ENCODE measurements around the gene HAUS1.
A peak's percentile ranks its signal among the peaks of the same experiment; 100 is the strongest.
"Not testable (repeated sequence)": the region's sequence is repeated elsewhere in the genome, so short reads cannot be mapped to it uniquely, and the experiment has no call there.

Gene HAUS1

DNA sequence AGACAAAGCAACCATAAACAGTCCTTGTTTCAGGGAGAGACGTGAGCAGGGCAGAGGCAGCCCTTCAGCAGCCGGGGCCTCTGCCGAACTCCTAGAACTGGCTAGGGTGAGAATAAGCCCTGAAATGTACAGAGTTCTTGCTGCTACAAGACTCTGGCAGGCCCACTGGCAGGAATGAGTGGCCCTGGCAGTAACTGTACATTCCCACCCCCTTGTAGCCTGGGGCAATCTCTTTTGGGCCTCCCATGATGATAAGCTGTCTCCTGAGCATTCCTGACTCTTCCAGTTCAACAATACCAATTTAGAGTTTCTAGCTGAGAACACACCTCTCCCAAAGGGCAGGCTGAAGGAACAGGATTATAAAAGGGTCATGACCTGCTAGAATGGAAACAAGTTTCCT is 54.3 kb downstream of the HAUS1 start:
- no peak for DNase-seq (ENCODE audit: low read depth)

- no peak for DNase-seq (ENCODE audit: low read depth)
Observed at GRCh38 chr18:46160050-46160798, 56.0 kb downstream of the HAUS1 start.

- not testable (repeated sequence) for DNase-seq (ENCODE audit: low read depth)
Observed at GRCh38 chr18:46160840-46161239, 56.7 kb downstream of the HAUS1 start.

- DNase-seq (ENCODE audit: low read depth) = no peak
Observed at GRCh38 chr18:46161703-46162396, 57.7 kb downstream of the HAUS1 start.

- no peak for DNase-seq (ENCODE audit: low read depth)
Observed at GRCh38 chr18:46163091-46163490, 58.9 kb downstream of the HAUS1 start.

DNA sequence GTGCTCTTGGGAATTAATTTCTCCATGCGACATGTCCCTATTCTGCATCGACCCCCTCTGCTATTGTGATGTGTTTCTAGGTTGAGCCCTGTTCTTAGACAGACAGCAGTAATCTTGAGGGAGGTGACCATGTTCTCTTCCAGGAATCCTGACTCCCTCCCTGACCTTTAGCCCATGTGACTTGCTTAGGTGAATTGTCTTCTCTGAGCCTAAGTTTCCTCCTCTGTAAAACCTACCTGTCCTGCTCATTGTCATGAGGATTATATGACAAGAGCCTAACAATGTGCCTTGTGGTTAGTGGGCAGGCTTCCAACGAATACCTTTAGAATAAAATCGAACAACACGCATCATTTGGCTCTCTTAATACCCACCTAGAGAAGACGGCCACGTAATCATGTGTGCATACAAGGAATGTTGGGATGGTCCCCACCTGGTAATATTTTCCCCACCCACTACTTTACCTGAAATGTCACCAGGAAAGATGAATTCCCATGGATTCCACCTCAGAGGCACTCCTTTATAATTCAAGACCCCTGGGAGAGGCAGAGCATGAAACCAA is 59.8 kb downstream of the HAUS1 start:
- DNase-seq (ENCODE audit: low read depth) = no peak

DNA sequence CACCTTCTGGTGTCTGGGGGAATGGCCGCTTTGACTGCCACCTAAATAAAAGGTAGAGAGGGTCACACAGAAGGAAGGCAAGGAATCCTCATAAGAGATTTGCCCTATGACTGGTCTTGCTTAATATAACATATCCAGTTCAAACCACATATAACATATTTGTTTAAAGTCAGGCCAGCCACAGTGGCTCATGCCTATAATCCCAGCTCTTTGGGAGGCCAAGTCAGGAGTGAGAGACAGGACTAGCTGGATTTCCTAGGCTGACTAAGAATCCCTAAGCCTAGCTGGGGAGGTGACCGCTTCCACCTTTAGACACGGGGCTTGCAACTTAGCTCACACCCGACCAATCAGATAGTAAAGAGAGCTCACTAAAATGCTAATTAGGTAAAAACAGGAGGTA is 60.3 kb downstream of the HAUS1 start:
- not testable (repeated sequence) for DNase-seq (ENCODE audit: low read depth)

DNA sequence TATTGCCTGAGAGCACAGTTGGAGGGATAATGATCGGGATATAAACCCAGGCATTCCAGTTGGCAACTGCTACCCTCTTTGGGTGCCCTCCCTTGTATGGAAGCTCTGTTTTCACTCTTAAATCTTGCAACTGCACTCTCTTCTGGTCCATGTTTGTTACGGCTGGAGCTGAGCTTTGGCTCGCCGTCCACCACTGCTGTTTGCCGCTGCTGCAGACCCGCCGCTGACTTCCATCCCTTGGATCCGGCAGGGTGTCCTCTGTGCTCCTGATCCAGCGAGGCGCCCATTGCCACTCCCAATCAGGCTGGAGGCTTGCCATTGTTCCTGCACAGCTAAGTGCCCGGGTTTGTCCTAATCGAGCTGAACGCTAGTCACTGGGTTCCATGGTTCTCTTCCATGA is 60.7 kb downstream of the HAUS1 start:
- DNase-seq (ENCODE audit: low read depth) = no peak

DNA sequence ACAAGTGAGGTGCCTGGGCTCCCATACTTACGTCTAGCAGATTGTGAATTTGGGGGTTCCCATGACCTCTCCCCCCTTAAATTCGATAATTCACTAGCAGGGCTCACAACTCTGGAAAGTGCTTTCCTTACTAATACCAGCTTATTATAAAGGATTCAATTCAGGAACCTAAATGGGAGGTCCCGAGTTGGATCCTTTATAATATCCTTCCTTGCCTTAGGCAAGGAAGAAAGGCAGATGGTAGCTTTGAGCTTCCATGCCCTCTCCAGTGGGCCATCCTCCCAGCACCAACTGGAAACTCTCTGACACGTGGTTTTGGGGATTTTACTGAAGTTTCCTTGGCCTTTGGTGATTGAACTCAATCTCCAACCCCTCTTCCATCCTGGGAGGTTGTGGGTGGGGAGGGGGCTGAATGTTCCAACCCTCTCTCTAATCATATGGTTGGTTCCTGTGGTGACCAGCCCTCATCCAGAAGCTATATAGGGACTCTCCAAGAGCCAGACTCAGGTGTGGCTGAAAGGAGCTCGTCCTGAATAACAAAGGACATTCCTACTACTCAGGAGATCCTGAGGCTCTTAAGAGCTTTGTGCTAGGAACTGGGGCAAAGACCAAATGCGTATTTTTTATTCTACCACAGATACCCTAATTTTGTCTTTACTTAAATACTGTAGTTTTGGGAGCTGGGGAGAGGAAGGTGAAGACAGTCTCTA is 62.2 kb downstream of the HAUS1 start:
- DNase-seq (ENCODE audit: low read depth) = no peak

GRCh38 chr18:46167971-46168370 is 63.8 kb downstream of the HAUS1 start:
- DNase-seq (ENCODE audit: low read depth) = no peak

- DNase-seq (ENCODE audit: low read depth) = no peak
Observed at GRCh38 chr18:46169464-46169941, 65.3 kb downstream of the HAUS1 start.

DNA sequence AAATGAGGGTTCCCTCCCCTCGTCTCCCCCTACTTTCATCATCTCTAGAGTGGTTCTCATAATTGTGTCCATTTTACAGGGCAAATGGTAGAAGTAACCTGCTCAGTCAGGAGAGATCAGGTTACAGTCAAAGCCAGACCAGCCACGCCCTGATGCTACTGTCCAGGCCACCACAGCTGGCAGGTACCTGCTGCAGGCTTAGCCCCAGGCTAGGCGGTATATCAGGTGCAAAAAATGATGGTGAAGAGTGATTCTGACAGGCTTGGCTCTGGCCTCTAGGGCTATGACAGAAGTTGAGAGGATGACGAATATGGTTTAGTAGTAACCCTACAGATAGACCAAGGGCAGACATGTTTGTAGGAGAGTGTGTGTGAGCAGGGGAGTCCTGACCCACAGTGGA is 67.1 kb downstream of the HAUS1 start:
- no peak for DNase-seq (ENCODE audit: low read depth)

GRCh38 chr18:46173393-46174341 is 69.5 kb downstream of the HAUS1 start:
- DNase-seq (ENCODE audit: low read depth) = peak; percentile 73

DNA sequence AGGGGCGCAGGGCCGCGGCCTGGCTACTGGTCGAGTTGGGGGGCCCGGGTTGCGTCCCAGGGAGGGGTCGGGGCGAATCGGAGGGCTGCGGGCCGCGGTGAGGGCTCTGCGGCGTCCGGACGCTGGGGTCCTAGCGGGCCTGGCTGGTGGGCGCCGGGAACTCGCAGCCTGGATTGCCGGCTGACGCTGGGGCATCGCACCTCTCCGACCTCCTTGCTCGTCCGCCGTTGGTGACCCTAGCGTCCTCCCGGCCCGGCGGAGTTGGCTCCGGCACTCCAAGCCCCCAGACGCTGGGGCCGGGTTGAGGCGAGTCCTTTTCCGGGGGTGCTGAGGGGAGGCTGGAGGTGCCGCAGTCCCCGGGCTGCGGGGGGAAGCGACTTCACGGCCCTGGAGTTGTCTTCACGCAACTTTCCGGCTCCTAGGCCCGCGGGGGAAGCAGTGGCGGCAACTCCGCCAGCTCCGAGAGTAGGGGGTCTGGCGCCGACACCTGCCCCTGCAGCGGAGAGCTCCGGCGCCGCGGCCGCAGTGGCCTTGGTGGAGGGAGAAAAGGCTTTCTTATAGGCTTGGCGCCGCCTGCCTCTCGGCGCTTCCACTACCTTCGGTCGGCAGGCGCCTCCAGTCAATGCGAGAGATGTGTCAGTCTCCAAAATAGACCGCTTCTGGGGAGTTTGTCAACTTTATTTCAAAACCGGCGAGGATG is 70.3 kb downstream of the HAUS1 start:
- DNase-seq (ENCODE audit: low read depth) = no peak

GRCh38 chr18:46176001-46176400 is 71.8 kb downstream of the HAUS1 start:
- no peak for DNase-seq (ENCODE audit: low read depth)
